Left renal cortex interstitium (tissue), 4 donors: ENCODE measurements around the gene NPTN. TPM values are rescaled to one million over a fixed set of nuclear protein-coding genes. Genes with fewer than 3 reads are reported as not detected.
"Not testable (repeated sequence)": the region's sequence is repeated elsewhere in the genome, so short reads cannot be mapped to it uniquely, and the experiment has no call there.

Experiments used
- DNase-seq, 4 donors: peaks; one replicate each; pipeline ENCODE4 v3.0.0-alpha.2; 2013; ENCODE audit warnings: low read depth in 4 of 4, low spot score in 2 of 4, missing footprints in 1 of 4
- polyA plus RNA-seq, 4 donors: library from polyadenylated mRNA; unstranded; fragments of 120-200 nt; gene quantifications; one replicate each; pipeline ENCODE4 v1.2.1, GENCODE V29; 2013; ENCODE audit not compliant: insufficient read length in 4 of 4

Gene NPTN
- polyA plus RNA-seq = 100 to 1,000 TPM; 175 to 196 (median 185) TPM

DNA sequence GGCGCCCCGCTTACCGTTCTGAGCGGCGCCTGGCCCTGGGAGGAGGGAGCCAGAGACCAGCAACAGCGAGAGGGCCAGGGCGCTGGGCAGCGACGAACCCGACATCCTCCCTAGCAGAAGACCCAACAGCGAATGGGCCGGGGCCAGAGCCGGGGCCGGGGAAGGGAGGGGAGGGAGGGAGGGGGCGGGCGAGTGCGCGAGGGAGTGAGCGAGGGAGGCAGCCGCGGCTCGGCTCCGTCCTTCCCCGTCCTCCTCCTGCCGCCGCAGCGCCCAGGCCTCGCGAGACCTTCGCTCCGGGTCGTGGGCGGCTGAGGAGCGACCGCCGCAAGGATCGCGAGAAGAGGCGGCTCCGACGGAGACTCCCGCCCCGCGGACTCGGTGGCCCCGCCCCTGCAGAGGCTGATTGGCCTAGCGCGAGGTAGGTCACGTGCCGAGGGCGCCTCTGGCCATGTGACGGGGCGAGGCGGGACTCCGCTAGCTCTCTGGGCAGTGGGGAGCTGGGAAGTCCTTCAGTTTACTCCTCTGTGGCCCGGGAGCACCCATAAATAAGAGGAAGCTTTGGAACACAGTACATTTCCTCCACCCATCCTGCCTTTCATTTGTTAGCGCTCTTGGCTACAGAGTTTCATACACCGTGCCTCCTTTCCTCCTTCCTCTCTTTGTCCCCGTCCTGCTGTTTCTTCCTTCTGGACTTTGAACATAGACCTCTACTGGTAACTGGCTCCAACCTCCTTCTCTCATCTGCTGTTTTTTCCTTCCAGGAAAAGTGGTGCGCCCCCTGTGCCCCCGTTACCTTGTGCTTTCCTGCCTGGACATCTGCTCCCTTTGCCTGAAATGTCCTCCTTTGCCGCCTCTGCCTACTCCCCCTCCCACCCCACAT, at the start of gene NPTN:
Gene NPTN (minus strand): TSS at position 279 of the 880 bp plus-strand sequence. CDS start 174 bp downstream, at position 105.
- DNase-seq = peak; percentile 85 to 97 (median 92)

DNA sequence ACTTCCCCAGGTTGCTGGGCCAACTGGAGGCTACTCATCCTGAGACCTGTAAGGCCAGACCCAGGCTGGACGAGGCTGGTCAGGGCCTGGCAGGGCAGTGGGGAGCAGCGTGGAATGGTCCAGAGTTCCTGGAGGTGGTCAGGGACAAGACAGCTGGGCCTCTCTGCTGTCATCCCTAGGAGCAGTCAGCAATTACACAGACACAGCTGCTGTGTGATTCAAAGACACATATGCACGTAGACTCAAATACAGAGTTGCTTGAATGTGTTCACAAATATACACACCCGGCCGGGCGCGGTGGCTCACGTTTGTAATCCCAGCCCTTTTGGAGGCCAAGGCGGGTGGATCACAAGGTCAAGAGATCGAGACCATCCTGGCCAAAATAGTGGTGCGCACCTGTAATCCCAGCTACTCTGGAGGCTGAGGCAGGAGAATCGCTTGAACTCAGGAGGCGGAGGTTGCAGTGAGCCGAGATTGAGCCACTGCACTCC, 49.5 kb upstream of the NPTN start:
- no peak for DNase-seq

DNA sequence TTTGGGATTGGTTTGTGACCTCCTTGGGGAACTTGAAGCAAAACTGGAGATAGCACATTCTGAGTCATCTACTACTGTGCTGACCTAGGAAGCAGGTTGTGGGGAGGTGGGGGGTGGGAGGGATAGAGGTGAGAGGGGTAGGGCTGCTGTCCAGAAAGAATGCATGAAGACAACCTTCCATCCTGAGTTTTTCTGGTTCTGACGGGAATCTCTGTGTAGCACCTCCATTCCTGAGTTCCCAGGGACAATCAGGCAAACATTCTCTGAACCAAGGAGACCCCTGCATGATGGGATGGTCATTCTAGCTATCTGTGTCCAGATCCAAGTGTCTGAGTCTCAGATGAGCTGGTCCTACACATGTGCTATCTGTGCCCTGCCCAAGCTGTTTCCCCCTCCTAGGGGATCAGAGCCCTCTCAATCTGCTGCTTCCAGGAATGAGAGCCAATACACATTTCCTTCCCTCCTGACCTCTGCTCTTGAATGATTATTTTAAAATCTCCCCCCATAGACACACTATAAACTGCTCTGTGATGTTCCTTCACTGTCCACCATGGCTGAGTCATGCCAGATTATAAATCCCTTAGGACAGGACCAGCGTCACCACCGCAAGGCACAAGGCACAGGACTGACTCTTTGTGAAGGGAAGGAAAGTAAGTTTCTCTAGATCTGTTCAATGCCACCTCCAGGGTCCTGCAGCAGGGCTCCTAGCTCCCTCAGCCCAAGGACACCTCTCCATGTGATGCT, 48.8 kb upstream of the NPTN start:
- no peak for DNase-seq

DNA sequence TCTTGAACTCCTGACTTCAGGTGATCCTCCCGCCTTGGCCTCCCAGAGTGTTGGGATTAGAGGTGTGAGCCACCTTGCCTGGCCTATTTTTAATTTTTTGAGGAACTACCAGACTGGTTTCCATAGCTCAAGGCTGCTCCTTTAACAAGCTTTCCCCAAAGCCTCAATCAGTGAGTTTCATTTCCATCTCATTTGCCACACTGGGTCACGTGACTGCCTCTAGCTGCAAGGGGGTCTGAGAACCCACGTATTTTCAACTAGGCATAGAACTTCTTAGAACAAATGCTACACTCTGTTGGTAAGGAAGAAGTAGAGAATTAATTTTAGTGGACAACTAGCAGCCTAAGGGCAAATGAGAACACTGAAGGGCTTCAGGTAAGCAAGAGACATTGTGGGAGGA, 47.9 kb upstream of the NPTN start:
- DNase-seq = no peak

DNA sequence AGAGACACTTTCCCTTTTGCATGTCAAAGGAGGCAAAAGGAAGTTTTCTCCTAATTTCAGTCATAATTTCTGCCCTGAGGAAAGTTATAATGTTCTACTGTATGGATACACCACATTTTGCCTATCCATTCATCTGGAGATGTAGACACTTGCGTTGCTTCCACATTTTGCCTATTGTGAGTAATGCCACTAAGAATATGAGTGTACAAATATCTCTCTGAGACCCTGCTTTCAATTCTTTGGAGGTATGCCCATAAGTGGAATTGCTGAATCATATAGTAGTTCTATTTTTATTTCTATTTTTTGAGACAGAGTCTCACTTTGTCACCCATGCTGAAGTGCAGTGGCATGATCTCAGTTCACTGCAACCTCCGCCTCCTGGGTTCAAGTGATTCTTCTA, 47.4 kb upstream of the NPTN start:
- no peak for DNase-seq

DNA sequence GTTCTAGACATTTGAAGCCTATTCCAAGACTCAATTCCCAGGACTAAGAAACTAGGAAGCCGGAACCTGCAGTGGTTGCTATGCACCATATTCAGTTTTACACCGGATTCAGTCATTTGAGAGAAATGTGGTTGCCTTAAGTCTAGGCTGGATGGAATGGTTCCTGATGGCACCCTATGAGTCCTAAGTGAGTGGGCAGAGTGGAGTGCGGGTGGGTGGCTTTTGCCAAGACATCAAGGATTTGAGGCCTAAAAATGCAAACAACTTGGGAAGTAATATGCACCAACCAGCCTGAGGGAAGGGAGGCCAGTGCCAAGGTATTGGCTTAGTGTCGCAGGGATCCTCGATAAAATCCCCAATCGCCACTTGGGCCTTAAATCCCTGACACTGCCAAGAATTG, 46.8 kb upstream of the NPTN start:
- no peak for DNase-seq

DNA sequence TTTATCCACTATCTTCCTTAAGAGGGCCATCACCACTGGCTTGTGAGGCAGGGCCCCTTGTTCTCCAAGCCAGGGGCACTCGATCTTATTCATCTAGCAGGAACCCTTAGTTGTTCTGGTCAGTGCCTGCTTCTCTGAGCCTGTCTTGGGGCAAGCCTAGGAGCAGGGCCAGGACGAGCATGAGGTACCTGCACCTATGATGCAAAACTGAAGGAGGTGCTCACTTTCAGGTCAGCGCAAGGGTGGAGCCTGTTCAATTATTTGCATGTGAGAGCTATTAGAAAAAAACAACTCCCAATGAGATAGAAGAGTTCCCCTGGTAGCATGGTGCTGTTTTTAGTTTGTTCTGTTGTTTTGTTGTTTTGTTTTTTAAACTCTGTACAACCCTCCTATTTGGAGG, 46.0 kb upstream of the NPTN start:
- no peak for DNase-seq

DNA sequence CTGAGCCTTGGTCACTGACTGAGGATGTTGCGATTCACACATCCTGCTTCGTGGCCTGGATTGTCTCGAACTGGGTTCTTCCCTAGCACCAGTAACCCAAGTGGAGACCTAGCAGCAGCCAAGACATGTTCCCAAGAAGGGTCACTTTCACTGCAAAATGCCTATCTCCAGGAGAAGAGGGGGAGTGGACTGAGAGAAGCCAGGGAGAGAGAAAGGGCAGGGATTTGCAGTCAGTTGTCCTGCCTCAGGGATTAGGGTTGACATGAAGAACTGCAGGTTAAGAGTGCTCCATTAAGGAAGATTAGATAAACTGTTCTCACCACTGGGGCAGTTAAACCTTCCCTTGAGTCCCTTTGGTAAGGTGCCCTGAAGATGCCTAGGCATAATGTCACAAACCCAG, 45.3 kb upstream of the NPTN start:
- DNase-seq = no peak

DNA sequence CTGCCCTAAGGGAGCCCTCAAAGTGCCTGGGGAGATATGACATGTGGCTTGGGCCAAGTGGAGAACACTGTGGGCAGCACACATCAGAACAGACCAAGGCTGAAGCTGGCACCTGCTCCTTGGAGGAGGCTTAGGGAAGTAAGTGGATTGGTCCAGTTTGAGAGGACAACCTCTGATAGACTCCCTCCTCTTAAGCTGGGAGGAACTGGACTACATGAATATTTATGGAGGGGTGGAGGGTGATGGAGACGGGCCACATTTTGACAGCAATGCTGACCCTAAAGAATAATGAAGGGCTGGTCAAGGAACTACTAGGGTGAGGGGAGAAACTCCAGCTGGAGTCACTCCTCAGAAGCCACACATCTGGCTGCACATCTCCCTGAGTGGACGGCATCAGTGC, 44.5 kb upstream of the NPTN start:
- DNase-seq = no peak

DNA sequence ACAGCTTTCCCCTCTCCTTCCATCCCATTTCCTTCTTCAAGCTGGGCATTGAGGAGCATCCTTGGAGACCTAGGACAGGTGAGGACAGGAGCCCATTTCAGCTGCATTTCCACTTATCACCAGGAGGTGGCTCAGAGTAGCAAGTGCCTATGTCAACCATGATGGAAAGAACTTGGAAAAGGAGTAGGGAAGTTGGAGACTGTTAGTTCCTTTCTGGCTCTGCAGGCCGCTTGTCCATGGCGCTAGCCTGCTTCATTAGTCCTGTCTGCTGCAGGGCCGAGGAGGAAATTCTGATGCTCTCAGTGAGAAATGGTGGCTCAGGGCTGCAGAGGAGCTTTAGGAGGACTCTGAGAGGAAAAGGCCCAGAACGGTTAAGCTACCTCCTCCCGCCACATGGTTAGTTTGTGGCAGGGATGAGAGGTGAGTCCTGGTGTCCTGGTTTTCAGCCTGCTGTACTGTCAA, 44.0 kb upstream of the NPTN start:
- DNase-seq = no peak

DNA sequence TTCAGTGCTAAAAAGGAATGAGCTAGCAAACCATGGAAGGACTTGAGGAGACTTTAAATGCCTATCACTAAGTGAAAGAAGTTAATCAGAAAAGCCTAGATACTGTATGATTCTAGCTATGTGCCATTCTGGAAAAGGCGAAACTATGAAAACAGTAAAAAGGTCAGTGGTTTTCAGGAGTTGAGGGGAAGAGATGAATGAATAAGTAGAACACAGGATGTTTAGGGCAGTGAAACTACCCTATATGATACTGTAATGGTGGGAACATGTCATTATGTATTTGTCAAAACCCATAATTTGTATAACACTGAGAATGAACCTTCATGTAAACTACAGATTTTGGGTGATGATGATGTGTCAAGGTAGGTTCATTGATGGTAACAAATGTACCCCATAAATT, 41.4 kb upstream of the NPTN start:
- no peak for DNase-seq

DNA sequence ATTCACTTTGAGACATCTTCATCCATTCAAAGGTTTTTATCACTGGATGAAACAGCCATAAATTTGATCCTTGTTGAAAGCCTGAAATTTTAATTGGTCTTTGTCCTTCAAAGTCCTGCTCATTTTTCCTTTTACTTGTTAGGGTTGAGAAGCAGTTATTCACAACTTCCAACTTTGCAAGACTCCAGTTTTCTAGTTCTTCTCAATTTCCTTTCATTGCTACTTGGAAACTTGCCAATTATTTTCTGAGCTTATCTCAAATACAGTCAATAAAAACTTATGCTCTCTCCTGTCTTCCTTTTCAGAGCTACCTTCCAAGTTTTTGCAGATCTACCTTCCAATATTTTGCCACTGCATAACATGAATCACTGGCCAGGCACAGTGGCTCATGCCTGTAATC, 27.3 kb upstream of the NPTN start:
- no peak for DNase-seq

DNA sequence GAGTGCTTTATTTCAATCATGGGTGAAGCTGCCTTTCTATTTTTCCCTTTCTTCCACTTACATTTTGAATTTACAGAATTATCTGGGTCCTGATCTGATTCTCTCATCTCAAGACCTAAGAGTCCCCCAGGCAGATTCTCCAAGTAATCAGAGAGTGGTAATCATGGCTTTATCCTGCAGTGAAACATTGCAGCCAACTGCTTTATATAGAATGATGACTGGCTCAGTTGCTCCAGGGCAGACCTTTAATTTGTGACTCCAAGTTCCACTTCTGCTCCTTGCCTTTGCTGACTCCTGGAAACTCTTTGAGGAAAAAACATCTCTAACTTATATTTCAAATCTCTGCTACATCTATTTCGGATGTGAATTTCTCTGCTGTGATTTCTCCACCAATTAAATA, 25.5 kb upstream of the NPTN start:
- no peak for DNase-seq

DNA sequence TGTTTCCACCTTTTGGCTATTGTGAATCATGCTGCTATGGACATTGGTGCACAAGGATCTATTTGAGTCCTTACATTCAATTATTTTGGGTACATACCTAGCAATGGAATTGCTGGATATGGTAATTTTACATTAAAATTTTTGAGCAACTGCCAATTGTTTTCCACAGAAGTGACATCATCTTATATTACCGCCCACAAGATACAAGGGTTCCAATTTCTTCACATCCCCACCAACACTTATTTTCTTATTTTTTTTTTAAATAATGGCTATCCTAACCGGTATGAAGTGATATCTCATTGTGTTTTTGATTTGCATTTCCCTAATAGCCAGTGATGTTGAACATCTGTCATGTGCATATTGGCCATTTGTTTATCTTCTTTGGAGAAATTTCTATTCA, 22.5 kb upstream of the NPTN start:
- no peak for DNase-seq

DNA sequence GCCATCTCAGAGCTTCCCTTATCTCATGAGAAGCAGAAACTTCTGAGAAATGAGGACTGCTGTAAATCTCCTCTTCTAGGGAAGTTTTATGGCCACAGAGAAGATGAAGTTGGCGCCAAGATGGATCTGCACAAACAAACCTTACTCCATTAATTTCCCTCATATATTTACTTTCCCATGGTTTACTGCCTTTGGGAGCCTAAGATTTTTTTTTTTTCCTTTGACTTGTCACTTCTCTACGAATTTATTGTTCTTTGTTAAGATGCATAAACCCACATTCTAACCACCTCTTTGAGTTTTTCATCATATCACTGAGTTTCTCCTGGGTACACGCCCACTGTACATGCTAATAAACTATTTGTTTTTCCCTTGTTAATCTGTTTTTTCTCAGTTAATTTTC, 21.5 kb upstream of the NPTN start:
- no peak for DNase-seq

DNA sequence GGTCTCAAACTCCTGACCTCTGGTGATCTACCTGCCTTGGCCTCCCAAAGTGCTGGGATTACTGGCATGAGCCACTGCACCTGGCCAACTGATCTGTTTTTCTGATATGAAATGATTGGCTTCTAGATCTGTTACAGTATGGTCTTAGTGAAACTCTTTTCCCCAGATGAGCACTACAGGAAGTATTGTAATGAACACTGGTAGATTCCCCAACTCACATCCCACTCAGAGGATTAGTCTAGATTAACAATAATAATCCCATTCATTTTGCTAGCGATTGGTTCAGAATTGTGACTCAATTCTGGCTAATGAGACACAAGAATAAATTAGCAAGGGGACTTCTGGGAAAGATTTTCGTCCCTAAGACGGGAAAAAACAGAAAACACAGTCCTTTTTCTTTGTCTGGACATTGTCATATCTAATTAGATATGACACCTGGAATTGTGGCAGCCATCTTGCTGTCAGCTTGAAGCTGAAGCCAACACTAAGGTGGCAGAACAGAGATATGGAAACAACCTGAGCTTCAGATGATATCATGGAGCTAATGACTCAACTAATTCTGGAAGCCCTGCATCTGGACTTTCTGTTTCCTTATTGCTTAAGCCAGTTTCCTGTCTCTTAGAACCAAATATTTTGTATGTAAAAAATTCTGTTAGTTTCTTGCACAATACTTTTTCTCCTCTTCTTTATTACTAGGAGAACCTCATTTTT, 17.4 kb upstream of the NPTN start:
- DNase-seq = no peak

DNA sequence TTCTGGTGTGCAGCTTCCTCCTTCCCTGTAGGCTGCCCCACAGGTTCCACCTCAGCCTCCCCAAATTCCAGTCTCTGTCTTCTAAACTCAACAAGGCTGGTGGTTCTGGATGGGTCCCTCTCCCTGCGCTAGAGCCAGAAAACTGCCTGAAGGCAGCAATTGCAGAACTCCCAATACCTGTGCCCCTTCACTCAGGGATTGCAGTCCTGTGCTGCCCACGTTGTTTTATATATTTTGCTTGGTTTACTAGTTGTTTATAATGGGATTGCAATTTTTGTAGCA, 14.8 kb upstream of the NPTN start:
- DNase-seq = no peak

DNA sequence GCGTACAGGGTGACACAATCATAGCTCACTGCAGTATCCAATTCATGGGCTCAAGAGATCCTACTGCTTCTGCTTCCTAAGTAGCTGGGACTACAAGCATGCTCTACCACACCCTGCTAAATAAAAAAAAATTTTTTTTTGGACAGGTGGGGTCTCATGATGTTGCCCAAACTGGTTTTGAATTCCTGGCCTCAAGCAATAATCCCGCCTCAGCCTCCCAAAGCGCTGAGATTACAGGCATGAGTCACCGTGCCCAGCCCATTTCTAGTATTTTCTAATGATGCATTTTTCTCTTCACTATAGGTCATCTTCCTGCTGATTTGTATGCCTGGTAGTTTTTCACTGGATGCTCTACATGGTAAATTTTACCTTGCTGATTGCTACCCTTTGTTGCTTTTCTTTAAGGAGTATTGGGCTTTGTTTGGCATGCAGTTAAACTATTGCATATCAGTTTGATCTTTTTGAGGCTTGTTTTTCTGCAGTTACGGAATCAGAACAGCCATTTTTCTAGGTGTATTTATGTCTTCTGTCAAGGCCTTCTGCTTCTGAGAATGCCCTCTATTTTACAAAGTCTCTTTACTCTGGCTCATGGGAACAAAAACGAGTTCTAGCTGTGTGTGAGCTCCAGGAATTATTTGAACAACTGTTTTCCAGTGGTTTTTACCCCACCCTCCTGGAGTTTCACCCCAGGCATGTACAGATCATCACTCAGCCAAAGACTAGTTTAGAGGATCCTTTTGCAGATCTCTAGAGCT, 14.2 kb upstream of the NPTN start:
- no peak for DNase-seq

DNA sequence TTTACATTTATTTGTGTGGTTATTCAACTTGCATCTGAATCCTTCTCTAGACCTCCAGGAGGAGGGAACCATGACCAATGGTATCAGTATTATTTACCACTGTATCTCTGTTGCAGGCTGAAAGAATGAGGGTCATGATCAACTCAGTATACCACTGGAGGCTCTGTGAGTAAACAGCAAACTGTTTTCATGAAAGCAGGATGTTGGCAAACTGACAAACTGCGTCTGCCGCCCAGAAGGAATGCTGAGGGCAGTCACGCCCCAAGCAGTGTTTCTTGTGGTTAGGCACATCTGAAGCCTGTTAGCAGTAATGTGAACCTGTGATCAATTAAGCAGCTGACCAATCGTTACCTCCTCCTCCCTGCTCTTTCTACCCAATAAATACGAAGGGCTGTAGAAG, 6.3 kb upstream of the NPTN start:
- DNase-seq = not testable (repeated sequence)

DNA sequence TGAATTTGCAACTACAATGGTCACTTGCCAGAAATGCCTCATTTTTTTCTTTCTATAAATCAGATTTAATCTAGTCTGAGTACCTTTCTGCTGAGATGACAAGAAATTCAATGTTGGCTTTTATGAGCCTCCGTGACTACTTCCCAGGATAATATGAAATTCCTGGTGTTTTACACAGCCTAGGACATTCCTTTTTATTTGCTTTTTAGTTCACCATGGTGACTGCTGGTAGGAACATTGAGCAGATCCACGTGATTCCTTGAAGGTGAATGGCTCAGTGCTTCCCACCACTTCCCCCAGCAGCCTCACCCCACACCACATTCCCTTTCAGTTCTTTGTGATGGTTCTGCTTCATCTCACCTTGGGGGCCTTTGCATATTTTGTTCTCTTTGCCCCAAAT, 4.3 kb upstream of the NPTN start:
- no peak for DNase-seq
